Measurements from ENCODE around the gene UBTF. TPM values are rescaled to one million over a fixed set of nuclear protein-coding genes. Genes with fewer than 3 reads are reported as not detected.

Gene UBTF
- total RNA-seq, 4 donors from 2014 or later, result 65.7 to 71.9 (median 69.3) TPM

DNA sequence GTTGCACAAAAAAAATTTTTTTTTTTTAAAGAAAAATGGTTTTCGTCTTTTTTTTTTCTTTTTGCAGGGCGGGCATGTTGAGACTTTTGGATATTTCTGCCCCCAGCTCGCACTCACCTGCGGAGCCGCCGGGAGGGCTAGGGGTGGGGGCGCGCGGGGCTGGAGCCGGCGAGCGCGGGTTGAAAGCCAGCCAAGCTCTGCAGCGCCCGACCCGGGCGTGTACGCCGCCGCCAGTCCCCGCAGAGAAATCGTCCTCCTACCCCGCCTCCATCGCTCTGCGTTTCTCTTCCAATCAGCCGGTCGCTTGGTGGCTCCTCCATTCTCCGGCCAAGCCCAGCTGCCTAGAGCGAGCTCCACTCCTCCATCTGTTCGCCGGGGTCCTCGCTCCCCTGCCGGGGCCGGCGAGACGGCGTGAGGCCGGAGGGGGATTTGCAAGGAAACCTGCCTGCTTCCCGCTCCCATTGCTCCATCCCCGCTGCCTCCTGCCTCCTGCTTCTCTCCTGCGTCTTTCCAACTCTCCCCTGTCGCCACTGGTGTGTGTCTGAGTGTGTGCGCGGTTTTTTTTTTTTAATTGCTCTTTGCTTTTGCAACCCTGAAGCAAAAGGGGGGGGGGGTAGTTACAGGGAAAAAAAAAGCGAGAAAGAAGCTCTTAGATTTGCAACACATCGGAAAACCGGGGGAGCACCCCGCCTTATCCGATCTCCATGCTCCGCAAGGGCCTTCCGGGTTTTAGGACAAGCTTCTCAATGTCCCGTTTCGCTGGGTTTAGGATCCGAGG is 1.8 kb upstream of the UBTF start:
- H3K4me3 ChIP-seq, result peak overlapping the region; percentile 76 to 95 (median 81)
- H3K27ac ChIP-seq, result peak overlapping the region; percentile 95 to 99 (median 98)
- no peaks in the 10 kb centered on the region for H3K27me3 ChIP-seq
- H3K9me3 ChIP-seq, result no peaks in the 10 kb centered on the region
- TF ChIP-seq POLR2A (IDR thresholded peaks at IDR 0.05) (no peak), EP300 (IDR thresholded peaks at IDR 0.05) (peak in 1 of 2 donors; percentile 27)
- TF ChIP-seq, protein P1, sequence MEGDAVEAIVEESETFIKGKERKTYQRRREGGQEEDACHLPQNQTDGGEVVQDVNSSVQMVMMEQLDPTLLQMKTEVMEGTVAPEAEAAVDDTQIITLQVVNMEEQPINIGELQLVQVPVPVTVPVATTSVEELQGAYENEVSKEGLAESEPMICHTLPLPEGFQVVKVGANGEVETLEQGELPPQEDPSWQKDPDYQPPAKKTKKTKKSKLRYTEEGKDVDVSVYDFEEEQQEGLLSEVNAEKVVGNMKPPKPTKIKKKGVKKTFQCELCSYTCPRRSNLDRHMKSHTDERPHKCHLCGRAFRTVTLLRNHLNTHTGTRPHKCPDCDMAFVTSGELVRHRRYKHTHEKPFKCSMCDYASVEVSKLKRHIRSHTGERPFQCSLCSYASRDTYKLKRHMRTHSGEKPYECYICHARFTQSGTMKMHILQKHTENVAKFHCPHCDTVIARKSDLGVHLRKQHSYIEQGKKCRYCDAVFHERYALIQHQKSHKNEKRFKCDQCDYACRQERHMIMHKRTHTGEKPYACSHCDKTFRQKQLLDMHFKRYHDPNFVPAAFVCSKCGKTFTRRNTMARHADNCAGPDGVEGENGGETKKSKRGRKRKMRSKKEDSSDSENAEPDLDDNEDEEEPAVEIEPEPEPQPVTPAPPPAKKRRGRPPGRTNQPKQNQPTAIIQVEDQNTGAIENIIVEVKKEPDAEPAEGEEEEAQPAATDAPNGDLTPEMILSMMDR (IDR thresholded peaks at IDR 0.05), result peak in 1 of 5 experiments; percentile 4
- H3K36me3 ChIP-seq, result peaks cover 0 to 4% (median 0%) of the 10 kb centered on the region in 3 donors
- peak; percentile 54 to 55 for DNase-seq (ENCODE audit: low spot score in 2 of 2)
- H3K4me1 ChIP-seq, result peaks cover 4 to 49% (median 38%) of the 10 kb centered on the region in 4 donors
- WGBS, 2 donors, result 1% methylated on average over 31 to 50 of the region's 54 CpGs

DNA sequence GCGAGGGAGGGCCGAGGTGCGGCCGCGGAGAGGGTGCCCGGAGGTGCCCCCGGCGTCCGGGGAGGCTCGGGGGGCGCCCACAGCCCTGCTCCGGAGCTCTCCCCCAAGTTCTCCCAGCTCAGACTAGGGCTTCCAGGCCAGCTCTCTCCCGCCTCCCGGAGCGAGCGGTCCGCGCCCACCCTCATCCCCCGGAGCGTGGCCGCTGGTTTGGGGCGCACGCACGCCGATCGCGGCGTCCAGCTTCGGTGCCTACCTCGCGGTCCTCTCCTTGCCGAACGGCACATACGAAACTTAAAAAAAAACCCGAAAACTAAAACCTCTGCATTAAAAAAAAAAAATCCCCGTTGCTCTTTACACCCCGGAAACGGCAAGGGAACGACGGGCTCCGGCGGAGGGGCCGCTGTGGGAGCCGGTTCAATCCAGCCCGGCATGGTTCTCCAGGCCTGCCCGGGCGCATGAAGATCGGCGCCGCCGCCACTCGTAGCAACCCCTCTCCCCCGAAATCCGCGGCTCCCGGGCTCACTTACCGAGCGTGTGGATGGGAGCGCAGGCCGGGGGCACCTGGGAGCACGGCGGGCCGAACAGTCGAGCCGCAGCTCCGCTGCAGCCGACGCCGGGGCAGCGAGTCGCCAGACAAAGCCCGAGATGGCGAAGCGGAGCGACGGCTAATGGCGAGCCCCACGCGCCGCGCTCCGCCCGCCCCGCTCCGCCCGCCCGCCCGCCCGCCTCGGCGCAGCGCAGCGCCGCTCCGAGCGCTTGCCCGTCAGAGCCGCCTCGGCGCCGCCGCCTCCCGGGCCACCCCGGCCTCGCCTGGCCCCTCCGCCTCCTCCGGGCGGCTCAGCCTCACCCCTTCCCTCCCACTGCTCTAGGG is 973 bp upstream of the UBTF start:
- TF ChIP-seq, protein P1 (IDR thresholded peaks at IDR 0.05), result no peak
- TF ChIP-seq POLR2A (IDR thresholded peaks at IDR 0.05) (no peak), EP300 (IDR thresholded peaks at IDR 0.05) (peak in 1 of 2 donors; percentile 21)
- H3K36me3 ChIP-seq, result peaks cover 0 to 12% (median 8%) of the 10 kb centered on the region in 3 donors
- no peaks in the 10 kb centered on the region for H3K9me3 ChIP-seq
- no peak for DNase-seq (ENCODE audit: low spot score in 2 of 2)
- peak overlapping the region; percentile 95 to 99 (median 98) for H3K27ac ChIP-seq
- H3K4me3 ChIP-seq, result peak overlapping the region; percentile 76 to 95 (median 81)
- no peaks in the 10 kb centered on the region for H3K27me3 ChIP-seq
- peaks cover 4 to 57% (median 38%) of the 10 kb centered on the region in 4 donors for H3K4me1 ChIP-seq
- 1% methylated on average over 55 to 61 of the region's 108 CpGs for WGBS, 2 donors

DNA sequence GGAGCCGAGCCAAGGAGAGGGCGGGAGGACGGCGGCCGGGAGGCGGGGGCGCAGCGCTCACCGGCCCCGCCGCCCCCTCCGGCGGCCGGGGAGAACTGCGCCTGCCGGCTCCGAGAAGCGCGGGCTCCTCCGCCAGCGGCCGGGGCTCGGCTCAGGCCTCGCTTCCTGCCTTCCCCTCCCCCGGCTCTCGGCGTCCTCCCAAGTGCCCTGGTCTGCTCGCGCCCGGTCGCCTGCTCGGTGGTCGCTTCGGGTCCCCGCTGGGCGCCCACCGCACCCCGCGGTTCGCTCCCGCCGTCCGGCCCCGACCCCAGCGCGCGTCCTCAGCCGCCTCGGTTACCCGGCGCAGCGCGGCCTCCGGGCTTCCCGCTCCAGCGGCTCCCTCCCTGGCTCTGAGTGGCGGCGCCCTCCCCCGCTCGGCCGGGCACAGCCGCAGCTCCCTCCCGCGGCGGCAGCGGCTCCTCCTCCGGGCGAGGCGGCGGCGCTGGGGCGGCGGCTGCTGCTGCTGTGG is 313 bp downstream of the UBTF start:
- Histone ChIP-seq H3K4me1 (peaks cover 4 to 57% (median 38%) of the 10 kb centered on the region in 4 donors), H3K27me3 (no peaks in the 10 kb centered on the region)

DNA sequence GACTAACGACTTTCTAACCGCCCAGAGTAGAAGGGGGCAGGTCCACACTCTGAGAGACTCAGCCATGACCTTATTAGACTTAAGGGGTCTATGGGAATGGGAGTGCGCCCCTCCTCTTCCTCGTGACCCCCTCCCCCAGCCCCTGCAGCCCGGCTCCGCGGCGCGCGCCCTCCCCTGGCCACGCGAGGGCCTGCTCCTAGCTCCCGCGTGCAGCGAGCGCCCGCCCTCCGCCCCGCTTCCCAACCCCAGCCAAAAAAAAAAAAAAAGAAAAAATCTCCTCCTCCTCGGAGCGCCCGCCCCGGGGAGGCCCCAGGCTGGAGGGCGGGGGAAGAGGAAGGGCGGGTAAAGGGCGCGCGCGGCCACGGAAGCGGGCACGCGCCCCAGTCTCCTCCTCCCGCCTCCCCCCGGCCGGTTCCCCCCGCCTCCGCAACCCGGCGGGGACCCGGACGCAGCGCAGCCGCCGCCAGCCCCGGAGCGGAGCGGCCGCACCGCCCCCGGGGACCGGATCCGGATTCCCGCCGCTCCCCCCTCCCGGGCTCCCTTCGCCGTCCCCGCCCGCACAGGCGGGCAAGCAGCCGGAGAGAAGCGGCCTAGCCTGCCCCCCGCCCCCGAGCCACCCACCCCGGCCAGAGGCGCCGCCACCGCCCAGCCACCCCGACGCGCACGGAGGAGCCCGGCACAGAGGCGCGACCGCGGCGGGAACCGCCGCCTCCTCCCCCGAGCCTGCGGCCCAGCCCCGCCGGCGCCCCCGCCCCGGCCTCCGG is 949 bp downstream of the UBTF start:
- WGBS, 2 donors, result 1% methylated on average over 25 to 56 of the region's 89 CpGs
- peak overlapping the region; percentile 32 to 85 (median 76) for H3K4me3 ChIP-seq

More for the DNA sequence above, 313 bp downstream of the UBTF start:
- Histone ChIP-seq H3K27ac (peak overlapping the region; percentile 95 to 99 (median 98)), H3K9me3 (no peaks in the 10 kb centered on the region), H3K36me3 (peaks cover 0 to 25% (median 16%) of the 10 kb centered on the region in 3 donors), H3K4me3 (peak overlapping the region; percentile 50 to 85 (median 76))
- WGBS, 2 donors, result 0% methylated on average over 12 to 13 of the region's 73 CpGs
- TF ChIP-seq POLR2A (IDR thresholded peaks at IDR 0.05) (peak in 1 of 2 donors; percentile 19), EP300 (IDR thresholded peaks at IDR 0.05) (no peak)
- TF ChIP-seq, protein P1 (IDR thresholded peaks at IDR 0.05), result peak; percentile 52 to 90 (median 81)
- DNase-seq (ENCODE audit: low spot score in 2 of 2), result peak in 1 of 2 donors; percentile 31

More for the DNA sequence above, 949 bp downstream of the UBTF start:
- TF ChIP-seq POLR2A (IDR thresholded peaks at IDR 0.05) (peak in 1 of 2 donors; percentile 58), EP300 (IDR thresholded peaks at IDR 0.05) (peak; percentile 21 to 47)
- TF ChIP-seq, protein P1 (IDR thresholded peaks at IDR 0.05), result peak; percentile 52 to 84 (median 66)
- peak; percentile 72 to 74 for DNase-seq (ENCODE audit: low spot score in 2 of 2)
- H3K27me3 ChIP-seq, result no peaks in the 10 kb centered on the region
- peaks cover 4 to 50% (median 32%) of the 10 kb centered on the region in 4 donors for H3K4me1 ChIP-seq
- no peaks in the 10 kb centered on the region for H3K9me3 ChIP-seq
- peak overlapping the region; percentile 95 to 99 (median 98) for H3K27ac ChIP-seq
- peaks cover 0 to 32% (median 16%) of the 10 kb centered on the region in 3 donors for H3K36me3 ChIP-seq
